T47D (cell line): ENCODE data around the gene TAS2R8.

Experiments
- DNase-seq, 2 experiments: peaks; one replicate each; pipeline versions ENCODE4 v3.0.0 to v3.0.0-alpha.2; 2011 to 2012; ENCODE audit warnings: low read depth in 1 of 2, low spot score in 1 of 2
- JUND ChIP-seq: IDR thresholded peaks from 2 replicates; pipeline ENCODE4 v1.6.1; 2012; ENCODE audit warnings: low read depth
- in situ Hi-C: cut with HindIII; loops from 2 replicates; pipeline ENCODE4 v1.10.0; 2016; ENCODE audit warnings: low sequenced_read_pairs, low pct_unique_long_range_greater_than_20kb

Gene TAS2R8, protein sequence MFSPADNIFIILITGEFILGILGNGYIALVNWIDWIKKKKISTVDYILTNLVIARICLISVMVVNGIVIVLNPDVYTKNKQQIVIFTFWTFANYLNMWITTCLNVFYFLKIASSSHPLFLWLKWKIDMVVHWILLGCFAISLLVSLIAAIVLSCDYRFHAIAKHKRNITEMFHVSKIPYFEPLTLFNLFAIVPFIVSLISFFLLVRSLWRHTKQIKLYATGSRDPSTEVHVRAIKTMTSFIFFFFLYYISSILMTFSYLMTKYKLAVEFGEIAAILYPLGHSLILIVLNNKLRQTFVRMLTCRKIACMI

DNA sequence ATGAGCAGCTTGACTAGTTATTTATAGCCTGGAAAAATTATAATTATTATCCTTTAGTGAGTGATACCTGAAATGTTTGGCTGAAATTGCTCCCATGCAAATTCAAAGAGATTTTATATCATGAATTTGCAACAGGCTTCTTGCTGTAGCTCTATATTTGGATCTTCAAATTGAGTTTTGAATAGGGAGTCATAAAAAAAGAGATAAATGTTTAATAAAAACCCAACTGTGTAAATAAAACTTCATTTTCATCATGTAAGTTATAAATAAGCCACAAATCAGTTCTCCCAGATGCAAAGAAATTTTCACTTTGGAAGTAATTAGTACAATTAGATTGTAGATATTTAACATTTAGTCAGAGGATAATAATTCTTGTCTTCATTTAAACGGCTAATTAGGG lies at the start of gene TAS2R8:
TSS of gene TAS2R8 (minus strand) at position 101 of the 400 bp plus-strand sequence. CDS start 306 bp downstream, outside the sequence.
- DNase-seq, result no peak
- in situ Hi-C loops, result no loop called here
- TF ChIP-seq JUND, result no peak

DNA sequence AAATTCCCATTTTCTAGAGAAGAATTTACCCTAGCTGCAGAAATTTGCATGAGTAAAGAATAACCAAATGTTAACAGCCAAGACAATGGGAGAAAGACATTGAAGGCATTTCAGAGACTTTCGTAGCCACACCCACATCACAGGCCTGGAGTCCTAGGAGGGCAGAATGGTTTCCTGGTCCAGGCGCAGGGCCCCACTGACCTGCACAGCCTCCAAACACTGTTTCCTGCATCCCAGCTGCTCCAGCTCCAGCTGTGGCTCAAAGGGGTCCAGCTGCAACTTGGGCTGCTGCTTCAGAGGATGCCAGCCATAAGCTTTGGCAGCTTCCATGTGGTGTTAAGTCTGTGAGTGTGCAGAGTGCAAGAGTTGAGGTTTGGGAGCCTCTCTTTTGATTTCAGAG lies 48.7 kb upstream of the TAS2R8 start:
- in situ Hi-C loops, result no loop called here
- TF ChIP-seq JUND, result no peak
- DNase-seq, result no peak

DNA sequence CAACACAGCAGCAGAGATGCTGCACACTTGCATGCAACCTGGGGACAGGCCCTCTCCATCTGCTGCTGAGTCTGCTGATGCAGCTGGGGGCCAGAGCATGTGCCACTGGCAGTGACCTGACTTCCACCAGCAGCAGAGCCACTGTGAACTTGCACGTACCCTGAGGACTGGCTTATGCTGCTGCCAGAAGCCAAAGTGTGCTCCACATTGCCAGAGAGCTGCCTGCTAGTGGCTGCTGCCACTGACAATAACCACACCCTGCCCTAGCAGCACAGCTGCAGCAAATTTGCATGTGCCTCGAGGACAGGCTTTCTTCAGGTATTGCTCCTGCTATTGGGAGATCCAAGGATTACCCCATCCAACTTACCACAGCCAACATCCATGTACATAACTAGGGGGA lies 46.7 kb upstream of the TAS2R8 start:
- TF ChIP-seq JUND, result no peak
- DNase-seq, result no peak
- in situ Hi-C loops, result no loop called here

DNA sequence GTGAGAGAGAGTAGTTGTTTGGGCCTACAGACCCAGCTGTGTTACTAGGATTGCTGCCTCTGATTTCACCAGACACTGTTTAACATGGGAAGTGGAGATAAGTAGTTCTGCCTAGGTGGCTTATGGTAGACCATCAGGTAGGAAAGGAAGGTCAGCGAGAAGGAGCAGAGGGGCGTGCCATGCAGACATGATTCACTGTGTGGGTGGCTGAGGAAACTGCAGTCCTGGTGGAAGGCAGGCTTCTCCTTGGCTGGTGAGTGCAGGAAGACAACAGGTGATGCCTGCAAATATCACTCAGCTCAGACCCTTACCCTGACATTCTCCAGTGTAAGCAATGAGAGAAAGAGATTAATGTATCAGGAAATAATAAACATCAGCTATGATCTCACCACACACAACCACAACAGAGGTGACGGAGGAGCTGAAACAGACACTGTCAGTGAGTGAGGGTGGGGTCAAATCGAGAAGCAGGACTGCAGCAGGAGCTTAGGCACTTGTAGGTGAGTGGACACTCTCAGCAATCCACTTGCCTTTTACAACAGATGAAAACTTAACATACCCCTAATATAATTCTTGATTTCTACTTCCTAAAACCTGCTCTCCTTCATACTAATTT lies 44.3 kb upstream of the TAS2R8 start:
- in situ Hi-C loops, result no loop called here
- no peak for TF ChIP-seq JUND
- DNase-seq, result no peak

DNA sequence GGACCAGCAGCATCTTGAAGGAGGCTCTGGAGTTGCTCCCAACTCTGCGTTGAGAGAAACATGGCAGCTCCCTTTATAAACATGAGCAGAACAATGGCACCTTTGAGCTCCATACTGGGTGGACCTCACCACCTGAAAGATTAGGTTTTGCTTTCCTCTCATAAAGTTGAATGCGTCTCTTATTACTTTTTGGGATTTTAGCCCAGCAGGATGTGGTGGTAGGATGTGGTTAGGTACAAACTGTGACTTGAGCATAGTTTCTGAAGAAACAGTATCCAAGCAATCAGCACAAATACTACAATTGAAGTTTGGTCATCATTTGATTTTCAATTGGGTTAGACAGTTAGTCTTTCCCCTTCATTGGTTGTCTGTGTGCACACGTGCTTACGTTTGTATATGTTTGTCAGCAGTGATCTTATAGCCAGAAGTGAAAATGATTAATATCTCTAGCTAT lies 42.4 kb upstream of the TAS2R8 start, which contains the start of gene PRR4:
TSS of gene PRR4 (minus strand) at position 51 of the 454 bp plus-strand sequence. CDS start at position 13, 38 bp downstream.
- DNase-seq, result no peak
- in situ Hi-C loops, result no loop called here
- TF ChIP-seq JUND, result no peak

DNA sequence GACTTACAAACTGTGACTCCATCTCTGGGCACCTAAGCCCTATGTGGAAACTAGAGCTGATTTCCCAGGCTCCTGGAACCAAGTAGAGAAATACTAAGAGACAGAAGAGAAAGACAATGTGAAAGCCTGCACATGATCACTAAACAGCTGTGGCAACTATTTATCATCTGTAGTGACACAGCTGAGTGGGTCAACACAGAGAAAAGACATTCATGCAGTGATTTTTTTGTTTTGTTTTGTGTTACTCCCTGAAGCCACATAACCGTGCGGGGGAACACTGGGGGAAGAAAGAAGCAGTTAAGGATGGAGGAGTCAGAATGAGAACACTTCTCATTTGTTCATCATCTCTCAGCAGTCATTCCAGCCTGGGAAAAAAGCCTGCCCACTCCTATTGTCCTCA lies 40.7 kb upstream of the TAS2R8 start:
- DNase-seq, result no peak
- no peak for TF ChIP-seq JUND
- in situ Hi-C loops, result no loop called here

DNA sequence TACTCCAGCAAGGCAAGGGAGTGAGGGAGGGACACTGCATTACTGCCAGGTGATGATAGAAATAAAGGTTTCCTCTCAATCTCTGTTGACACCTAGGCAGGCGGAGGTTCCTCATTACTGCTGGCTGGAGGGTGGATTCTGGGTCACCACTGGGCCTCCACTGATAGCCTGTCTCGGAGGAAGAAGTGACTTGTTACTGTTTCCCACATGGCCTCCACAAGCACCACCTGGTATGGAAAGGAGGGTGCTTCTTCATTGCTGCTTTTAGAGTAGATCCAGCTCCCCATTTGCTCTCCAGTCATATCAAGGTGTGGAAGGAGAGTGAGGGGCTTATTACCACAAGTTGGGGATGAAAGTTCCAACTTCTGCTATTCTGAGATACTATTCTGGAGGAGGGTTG lies 35.8 kb upstream of the TAS2R8 start:
- TF ChIP-seq JUND, result no peak

DNA sequence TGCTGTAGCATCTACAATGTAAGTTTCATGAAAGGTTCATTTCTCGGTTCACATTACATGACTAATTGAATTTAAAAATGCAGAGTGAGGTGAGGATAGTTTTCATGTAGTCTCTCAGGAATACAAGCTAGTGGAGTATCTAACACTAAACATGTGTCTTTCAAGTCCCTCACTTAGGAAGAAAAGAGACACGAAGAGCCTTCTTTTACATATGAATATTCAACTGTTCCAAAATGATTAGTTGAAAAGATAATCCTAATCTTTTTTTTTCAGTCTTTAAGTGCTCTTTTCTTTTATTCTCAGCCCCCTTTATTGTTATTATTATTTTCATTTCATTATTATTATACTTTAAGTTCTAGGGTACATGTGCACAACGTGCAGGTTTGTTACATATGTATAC lies 31.4 kb upstream of the TAS2R8 start:
- DNase-seq, result no peak
- in situ Hi-C loops, result no loop called here
- no peak for TF ChIP-seq JUND

More for the DNA sequence above, 35.8 kb upstream of the TAS2R8 start:
- DNase-seq, result no peak
- in situ Hi-C loops, result no loop called here

DNA sequence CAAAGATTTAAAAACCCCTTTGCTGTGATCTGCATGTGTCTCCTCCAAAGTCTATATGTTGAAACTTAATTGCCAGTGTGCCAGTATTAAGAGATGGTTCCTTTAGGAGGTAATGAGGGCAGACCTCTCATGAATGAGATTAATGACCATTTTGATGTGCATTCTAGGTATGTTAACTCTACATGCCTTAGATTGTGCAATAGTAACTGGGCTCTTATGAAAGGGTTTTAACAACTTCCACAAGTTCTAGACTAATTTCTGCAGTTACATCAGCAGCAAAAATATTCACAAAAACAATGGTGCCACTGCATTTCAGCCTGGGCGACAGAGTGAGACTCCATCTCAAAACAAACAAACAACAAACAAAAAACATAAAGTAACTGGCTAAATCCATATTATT lies 22.9 kb upstream of the TAS2R8 start:
- no peak for TF ChIP-seq JUND
- DNase-seq, result no peak
- in situ Hi-C loops, result no loop called here

DNA sequence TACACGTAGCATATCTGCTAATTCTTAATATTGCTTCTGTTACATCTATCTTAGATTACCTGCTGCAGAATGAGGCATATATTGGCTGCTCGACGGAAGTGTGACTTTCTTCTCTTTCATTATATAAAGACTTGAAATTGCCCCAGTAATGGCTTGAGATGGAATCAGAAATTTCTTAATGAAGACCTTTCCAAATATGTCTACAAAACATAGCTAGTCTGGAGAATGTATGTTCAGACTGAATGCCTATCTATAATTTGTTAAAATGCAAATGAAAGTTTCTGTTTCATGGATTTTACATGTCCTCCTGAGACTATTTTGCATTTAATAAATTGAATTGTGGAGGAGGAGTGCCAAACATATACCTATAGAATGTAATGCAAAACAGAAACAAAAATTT lies 19.2 kb upstream of the TAS2R8 start, which contains the start of gene TAS2R10:
TSS of gene TAS2R10 (minus strand) at position 101 of the 400 bp plus-strand sequence. CDS start at position 12, 89 bp downstream.
- in situ Hi-C loops, result no loop called here
- DNase-seq, result no peak
- TF ChIP-seq JUND, result no peak

DNA sequence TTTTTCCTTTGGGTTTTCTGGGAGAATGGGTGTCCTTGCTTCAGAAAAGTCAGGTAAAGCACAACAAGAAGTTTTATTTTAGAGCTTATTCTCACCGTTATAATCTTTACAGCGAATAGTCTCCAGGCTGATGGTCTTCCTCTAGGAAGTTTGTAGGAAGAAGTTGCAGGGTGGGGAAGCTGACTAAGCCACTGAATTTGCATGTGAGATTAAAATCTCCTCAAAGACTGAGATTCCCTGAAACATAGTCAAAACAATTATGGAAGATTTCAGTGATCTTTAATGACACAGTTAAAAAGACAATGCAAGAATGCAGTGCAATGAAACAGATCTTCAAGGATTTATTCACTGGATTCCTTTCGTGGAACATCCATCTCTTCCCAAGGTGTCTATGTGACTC lies 17.9 kb upstream of the TAS2R8 start:
- in situ Hi-C loops, result no loop called here
- no peak for TF ChIP-seq JUND
- no peak for DNase-seq

DNA sequence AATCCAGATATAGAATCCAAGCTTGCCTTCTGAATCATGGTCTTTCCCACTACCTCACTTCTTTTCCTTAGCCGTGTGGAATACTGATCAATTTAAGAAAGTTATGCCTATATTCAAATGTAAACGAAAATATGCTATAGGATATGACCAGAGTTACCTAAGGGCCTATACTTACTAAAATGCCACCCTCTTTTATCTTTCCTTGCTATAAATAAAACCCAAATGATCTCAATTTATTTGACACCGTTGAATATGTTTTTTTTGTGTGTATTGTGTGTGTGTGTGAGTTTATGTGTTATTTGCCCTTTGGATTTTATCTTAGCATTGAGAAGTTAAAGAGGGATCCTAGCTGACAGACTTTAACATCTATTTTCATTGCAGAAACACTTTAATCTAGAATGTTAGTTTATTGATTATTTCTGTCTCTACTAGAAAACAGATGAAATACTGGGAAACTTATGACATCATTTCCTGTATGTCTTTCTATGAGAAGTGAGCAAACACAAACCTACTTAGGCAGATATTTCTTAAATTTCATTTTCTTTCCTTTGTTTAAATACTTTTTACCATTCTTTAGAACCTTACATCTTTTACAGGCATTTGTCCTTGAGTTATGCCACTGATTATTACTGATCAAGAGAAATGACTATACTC lies 4.9 kb upstream of the TAS2R8 start:
- in situ Hi-C loops, result no loop called here
- no peak for TF ChIP-seq JUND
- no peak for DNase-seq

DNA sequence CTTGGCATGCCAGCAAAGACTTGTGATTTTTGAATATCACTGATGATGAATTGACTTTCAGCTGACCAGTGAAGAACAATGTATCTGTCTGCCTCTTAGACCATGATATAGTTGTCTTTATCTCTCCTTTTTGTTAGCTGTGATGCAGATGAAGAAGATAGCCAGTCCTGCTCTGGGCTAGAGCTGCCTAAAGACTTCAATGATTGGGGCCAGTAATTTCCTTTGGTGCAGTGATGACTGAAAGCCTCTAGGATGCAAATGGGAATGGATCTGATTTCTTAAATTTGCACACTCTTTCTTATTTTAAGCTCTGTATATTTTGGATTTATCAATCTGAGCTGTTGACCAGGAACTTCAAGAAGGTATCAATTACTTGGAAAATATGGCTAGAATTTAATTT lies 3.0 kb upstream of the TAS2R8 start, which contains the start of gene TAS2R9:
TSS of gene TAS2R9 (minus strand) at position 101 of the 400 bp plus-strand sequence. CDS start at position 8, 93 bp downstream.
- TF ChIP-seq JUND, result no peak
- no peak for DNase-seq
- in situ Hi-C loops, result no loop called here
